Activated CD4-positive, alpha-beta T cell treated with anti-CD3 and anti-CD28 coated beads, Interleukin-2, amount 50 U/mL, for 48 hours (primary cell): ENCODE data around the gene SEMA3G.
A peak's percentile ranks its signal among the peaks of the same experiment; 100 is the strongest.

Source experiments
- DNase-seq, 2 experiments: peaks; one replicate each; pipeline ENCODE4 v3.0.0-alpha.2; 2020

SEMA3G gene

DNA sequence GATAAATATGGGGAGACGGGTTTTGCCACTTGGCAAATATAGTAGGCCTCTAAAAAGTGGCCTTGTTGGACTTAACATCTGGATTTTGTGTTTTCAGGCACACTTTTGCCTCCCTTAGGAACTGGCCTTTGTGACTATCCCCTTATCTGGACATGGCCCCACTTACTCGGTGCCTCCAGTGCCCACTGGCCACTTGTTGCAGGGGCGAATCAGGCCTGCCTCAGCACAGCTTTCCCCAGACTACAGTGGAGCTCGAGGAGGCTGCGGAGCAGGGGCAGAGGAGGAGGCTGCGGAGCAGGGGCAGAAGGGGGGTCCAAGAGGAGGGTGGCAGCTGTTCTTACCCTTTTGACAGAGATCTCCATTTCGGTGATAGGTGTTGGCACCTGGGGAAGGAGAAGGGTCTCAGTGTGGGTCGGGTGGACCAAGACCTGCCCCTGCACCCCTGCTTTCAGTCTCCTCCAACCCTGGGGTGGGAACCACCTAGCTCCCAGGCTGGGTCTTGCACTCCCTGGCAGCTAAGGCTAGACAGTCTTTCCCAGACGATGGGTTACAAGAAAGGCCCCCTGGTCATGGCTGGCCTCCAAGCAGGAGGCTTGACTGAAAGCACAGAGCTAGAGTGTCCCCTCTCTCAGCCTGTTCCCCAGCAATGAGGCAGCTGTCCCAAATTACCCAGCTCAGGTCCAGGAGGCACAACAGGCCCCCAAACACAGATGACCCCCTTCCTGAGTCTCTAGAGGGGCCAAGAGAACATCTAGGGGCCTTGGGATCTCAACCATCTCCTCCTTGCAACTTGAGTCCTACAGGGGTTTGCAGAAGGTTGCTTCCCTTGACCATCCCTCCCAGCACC, 6.1 kb downstream of the SEMA3G start:
- DNase-seq = no peak

DNA sequence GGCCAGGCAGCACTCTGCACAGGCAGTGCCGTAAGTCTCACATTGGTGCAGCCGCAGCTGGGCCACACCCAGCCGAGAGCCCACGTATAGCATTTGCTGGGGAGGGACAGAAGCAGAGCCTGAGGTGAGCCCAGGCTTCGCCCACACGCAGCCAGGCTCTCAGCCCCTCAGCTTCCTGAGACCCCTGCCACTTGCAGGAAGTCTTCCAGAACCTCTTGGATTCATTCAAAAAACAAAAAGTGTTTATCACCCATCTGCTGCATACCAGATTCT, 6.9 kb downstream of the SEMA3G start:
- no peak for DNase-seq

DNA sequence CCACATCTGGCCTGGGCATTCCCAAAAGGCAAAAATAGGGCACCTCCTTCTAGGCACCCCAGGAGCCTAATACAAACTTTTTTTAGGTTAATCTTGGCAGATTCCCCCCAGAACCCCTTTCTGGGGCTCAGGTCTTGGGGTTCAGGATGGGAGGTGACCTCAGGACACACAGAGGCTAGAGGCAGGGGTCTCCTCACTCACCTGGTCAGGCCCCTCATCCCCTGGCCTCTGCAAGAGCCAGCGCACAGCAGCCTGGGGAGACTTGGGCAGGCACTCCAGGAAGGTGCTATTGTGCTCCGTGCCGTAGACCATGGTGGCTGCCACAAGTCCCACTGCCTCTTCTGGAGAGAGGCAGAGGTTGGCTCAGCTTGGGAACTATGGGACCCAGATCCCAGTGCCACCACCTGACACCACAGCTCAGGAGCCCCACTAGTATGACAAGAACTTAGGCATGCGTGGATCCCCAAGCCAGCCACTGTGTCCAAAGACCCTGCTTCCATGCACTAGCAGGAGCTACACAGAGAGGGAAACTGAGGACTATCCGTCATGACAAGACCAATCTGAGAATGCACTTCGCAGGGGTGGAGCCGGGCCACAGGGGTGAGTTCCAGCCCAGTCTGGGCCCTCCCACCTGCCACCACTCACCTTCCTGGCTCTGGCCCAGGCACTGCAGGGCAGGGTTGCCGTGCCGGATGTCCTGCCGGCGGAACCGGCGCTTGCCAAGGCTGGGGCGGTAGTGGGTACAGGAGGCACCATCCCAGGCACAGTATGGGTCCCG, 7.4 kb downstream of the SEMA3G start:
- no peak for DNase-seq

DNA sequence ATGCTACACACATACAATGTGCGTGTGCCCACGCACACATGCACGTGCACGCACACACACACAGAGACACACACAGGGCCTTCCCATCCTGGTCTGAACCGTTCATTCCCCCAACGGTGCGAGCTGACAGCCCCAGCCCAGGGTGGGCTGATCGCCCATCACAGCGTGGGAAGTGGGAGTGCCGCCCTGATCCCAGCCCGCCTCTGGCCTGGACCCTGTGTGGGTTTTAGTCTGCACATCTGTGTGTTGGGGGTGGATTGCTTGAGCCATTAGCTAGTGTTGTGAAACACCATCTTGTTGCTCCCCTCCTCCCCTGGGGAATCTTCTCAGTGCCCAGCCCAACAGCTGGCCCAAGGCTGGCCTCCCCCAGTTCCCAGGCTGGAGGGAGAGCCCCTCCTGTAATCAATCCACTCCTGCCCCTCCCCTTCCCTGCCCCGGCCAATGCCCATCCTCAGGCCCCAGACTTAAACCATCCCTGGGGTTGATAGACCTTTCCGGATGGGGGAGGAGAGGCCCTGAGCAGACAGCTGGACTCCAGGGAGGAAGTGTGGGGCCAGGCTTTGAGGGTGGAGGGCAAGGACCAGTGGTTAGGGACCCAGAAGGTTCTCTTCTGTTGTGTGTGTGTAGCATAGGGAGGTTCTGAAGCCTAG, 8.3 kb downstream of the SEMA3G start:
- no peak for DNase-seq

DNA sequence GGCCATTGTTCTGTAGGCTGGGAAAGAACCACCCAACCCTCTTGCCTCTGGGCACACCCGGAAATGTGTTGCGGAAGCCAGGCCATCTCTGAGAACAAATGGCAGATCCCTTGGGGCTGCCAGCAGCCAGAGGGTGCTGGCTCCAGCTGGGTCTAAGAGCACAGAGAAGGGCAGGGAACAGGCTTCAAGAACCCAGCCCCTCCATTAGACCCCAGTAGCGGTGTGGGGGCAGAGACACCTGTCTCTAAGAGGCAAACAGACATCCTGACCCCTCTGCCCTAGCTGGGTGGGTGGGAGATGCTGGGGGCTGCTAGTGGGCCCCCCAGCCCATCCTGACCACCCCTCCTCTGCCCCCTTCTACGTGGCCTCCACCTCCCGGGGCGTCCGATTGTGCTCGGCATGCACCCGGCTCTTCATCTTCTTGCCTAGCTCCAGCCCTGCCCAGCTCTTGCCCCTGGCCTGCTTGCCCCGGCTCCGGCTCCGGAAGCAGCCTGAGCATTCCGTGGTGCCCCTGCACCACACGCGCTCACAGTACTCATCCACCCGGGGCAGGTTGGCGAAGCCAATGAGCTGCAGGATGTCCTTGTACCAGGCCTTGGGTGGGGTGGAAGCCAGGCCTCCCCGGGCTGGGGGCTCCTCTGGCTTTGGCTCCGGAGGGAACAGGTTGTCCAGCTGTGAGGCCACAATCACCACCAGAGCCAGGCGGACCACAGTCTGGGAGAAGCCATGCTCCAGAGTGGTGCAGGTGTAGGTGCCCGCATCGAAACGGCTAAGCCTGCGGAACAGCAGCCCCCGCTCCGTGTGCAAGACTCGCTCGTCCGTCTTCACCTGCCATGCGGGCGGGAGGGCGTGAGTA, 9.4 kb downstream of the SEMA3G start:
- DNase-seq = no peak

DNA sequence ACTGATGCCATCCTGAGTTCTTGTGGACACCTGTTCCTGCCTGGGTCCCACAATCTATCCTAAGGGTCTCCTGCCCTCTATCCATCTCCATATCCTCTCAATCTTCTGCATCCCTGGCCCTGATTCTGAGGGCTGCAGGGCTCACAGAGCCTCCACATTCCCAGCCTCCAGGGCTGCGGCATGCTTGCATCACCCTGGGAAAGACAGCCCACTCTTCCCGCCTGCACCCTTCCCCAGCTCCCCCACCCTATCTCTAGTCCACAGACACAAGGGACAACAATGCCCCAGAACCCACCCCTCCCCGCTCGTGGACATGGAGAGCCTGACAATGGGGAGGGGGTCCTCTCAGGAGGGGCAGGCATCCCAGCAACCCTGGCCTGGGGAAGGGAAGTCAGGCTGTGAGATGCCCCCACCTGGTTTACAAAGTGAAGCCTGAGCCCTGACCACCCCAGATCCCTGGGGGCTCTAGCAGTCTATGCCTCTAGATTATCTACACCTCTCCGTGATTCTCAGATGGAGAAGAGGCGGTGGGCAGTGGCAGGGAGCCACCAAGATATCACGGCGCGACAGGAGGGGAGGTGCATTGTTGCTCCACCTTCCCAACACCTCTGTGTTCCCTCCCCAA, 10.3 kb downstream of the SEMA3G start:
- DNase-seq = no peak

DNA sequence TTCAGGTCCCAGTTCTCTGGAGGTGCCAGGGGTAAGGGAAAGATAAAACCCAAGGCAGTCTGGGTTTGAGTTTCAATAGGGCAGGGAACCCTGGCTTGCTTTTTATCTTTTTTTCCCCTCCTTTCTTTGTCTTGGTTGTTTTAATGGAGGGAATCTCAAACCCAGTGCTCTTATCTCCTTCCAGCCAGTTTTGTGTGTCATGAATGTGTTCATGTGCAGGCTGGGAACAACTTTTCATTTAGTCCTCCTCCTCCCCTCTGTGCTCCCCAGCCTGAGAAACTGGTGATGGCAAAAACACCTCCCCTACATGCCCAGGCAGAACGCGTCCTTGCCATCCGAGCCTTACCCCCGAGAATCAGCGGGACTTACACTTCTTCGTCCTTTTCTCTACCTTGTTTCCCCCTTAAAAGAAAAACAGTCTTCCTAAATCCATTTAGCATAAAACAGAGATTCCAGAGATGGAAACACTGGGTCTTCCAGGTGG, 10.9 kb downstream of the SEMA3G start:
- DNase-seq = no peak

DNA sequence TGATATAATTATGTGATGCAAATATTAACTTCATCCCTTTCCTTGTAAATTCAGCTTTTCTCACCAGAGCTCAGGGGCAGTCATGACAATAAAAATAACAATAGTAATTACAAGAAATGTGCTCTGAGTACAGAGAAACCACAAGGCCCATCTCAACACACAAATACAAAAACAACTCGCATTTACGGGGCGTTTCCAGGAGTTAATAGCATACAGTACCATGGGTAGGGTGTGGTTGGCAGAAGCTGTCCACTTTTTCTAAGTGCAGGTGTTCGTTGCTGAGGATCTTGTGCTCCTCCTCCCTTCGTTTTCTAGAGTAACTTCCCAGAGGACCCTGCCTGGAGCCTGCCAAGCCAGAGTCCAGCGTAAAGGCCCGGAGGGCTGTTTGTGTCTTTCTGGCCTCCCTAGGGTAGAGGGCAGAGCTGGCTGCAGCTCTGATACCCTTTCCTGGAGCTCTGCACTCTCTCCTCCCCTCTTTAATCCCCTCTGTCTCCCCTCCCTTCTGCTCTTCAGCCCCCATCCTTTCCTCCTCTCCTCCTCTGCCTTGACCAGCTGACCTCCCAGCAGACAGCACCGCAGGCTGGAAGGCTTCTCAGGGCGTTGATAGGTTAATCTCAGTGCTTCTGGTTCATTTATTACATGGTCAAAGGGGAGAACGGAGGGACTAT, 11.4 kb downstream of the SEMA3G start:
- DNase-seq = no peak

DNA sequence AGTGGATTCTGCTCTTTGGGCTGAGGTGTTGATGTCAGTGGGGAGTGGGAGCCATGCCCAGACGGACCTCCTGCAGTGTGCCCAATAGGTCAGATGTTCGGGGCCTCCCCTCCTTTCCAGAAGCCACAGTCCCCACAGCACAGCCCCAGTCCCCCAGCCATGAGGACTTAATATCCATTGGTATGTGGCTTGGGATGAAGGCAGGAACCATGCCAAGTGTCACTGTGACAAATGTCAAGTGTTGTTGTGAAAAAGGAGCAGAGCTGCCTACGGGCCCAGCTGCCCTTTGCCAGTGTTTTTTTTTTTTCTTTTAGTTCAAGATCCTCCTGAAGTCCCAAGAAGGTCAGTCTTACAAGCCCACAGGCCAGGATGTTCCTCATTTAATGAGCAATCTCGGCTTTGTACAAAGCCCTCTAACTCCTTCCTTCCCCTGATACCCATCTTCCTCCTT, 12.2 kb downstream of the SEMA3G start:
- DNase-seq = no peak

DNA sequence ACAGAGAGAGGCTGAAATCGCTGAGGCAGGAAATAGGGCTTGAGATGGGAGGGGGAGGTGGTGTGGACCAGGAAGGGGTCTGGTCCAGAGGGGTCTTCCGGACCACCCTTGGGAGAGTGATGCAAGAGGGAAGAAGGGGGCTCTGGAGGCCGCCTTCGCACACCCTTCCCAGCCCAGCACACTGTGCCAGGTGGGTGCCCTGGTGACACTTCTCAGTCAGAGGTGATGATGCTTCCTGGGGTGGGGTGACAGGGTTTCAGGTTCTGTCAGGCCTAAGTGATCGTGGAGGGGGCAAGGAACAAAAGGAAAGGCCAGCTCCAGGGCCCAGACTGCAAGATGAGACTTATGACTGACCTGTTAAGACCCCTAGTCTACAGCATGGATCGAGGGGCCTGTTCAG, 12.7 kb downstream of the SEMA3G start:
- no peak for DNase-seq

DNA sequence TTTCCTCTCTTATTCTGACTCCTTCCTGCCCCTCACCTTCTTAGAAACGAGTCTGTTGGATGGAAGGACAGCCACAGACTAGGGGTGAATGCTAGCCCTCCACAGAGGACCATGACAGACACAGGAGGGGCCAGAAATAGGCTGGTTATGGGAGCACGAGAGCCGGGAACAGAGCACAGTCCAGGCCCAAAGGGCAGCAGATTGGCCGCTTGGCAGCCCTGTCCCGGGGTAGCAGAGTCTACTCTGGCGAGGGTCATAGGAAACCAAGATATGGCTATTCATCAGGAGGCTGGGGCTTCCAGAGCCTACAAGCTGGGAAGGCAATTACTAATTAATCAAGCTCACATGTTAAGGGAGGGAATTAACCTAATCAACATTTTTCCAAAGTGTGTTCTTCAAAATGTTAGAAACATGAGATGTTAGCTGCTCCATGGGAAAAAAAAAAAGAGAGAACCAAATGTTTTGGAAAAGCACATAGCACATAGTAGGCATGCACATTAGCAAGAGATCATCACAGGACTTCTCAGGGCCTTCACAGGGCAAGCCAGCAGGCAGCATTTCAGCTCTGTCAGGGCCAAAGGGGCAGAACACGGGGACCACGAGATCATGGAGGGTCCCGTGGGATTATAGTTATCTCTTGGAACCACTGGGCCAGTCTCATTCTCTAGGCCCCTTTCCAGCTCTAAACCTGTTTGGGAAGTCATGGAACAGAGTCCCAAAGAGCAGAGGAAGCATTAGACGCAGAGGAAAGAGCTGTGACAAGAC, 13.3 kb downstream of the SEMA3G start:
- DNase-seq = no peak

DNA sequence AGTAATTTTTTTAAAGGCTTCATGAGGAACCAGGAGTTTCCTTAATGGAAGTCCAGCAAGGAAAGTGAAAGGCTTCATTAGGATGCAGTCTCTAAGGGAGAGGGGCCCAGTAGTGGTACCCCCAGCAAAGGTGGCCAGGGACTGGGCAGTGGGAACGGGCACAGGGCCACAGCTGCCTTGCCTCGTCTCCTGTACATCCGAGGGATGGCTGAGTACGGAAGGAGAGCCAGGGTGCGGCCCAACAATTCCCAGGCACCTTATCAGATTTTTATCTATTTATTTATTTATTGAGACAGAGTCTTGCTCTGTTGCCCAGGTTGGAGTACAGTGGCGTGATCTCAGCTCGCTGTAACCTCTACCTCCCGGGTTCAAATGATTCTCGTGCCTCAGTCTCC, 14.5 kb downstream of the SEMA3G start:
- no peak for DNase-seq

DNA sequence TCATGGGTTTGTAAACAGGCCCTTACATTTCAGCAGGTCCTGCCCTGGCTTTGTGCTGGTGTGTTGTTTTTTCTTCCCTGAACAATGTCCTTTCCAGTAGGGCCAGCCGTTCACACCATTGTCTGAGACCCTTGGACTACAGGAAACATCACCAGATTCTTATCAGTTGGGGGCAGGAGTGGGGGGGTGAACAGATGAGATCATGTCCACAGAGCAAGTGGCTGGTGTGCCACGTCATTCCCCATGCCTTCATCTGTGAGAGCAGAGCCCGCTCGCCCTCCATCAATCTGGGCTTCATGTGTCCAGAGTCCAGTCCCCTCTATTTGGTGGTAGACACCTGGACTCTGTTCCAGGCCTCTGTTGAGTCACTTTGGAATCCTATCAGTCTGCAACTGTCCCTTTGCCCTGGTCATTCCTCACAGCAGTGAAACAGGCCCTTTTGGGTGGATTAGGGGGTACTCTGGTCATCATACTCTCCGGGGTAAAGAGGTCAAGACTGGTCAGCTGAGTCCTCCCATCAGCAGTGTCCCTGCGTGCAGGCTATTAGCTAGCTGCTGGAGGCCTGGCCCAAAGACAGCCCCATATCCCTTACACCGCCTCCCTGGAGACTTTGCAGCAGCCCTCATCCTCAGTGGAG, 15.0 kb downstream of the SEMA3G start:
- DNase-seq = no peak

DNA sequence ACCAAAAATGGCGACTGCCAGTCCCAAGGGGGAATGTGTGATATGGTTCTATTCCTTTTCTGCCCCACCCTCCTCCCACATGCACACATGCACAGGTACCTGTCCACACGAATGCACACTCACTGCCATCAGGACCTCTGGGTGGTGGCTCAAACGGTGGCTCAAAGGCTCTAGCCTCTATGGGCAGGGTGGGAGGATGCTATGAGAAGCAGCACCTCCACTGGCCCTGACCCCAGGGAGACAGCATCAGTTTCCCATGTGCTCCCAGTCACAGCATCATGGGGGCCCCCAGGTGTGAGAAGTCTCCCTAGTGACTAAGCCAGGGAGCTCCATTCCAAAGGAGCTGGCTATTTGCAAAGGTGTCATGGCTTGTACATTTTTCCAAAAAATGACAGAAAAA, 15.9 kb downstream of the SEMA3G start:
- no peak for DNase-seq

DNA sequence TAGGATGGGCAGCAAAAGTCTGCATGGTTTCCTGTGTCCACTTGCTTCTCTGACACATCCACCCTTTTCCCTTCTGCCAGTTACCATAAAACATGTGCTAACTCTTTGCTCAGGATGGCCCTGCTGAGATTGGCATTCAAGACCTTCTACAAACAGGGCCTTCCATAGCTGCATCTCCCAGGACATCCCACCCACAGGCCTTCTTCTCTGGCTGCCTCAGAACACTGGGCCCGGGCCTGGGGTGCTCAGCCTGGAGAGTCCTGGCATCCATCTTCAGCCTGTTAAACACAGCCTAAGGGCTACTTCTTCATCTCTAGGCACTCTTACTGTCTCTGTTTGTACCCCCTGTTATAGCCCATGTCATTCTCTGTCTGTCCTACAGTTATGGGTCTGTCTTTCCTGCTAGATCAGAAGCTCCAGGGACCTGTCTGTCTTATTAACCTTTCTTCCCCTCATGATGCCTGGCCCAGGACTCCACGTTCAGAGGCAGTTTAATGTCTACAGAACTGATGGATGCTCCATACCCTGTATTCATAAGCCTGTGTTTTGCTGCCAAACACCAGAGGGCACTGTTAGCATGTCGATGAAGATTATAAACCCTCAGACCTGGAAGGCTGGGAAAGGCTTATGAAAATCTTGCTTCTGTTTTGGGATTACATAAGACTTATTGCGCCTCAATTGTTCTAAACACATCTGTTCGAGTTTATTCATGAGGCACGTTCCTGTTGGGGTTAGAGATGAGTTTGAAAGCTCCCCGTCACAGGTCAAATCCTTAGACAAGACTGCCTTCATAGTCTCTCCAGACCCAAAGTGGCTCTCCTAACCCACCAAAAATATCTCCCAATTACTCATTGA, 16.5 kb downstream of the SEMA3G start:
- DNase-seq = peak; percentile 36 to 49

DNA sequence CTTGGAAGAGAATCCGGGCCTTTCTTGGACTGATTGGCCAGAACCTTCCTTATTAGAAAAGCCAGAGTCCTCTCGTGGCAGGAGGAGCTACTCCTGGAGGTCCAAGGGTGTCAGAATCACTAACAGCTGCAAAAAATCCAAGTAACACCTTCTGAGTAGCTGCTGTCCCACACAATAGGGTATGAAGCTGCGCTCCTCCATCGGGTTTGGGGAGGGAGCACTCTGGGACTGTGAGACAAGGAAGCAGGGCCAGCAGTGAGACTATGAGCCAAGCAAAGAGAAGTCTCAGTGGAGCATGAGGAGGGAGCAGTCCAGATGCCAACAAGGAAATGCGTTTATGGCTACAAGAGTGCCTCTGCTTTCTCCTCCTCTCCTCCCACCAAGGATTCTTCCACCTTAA, 21.7 kb downstream of the SEMA3G start:
- no peak for DNase-seq

DNA sequence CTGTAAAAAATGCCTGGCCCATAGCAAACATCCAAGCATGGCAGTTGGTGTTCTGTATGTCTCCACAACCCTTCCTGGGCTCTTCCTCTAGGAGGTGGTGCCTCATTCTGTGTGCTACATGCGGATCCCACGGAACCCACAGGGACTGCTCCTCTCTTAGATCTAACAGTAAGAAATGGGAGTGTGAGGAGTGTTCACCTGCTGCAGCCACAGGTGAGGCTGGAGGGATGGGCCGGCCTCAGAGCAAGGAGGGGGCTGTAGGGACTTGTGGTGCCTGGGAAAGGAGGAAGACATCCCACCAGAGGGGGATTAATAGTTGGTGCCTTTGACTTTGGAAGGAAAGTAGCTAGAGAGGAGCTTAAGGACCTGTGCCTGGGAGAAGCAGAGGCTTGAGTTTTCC, 22.2 kb downstream of the SEMA3G start:
- no peak for DNase-seq

DNA sequence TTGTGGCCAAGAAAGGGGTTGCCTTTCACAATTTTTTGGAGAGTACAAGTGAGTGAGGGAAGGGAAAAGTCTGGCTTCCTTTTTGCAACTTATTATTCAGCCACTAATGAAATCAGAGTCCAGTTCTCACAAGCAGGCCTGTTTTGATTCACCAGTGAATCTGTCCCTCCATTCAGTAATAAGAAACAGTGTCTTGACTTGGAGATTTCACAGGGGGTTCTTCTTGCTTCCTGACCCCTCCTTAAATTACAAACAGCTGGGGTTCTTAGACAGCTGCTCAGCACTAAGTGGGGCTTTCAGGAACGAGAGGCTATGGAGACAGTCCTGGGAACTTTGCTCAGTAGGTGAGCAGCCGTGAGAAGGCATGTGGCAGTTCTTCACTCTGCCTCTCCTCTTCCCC, 24.5 kb downstream of the SEMA3G start:
- DNase-seq = no peak

DNA sequence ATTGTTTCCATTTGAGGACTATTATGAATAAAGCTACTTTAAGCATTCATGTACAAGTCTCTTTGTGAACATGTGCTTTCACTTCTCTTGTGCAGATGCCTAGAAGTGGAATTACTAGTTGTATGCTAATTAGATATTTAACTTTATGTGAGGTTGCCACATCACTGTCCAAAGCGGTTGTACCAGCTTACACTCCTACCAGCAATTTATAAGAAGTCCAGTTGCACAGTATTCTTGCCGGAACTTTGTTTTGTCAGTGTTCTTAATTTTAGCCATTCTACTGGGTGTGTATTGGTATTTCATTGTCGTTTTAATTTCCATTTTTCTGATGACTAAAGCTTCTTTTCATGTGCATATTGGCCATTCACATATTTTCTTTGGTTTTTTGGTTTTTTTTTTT, 29.1 kb downstream of the SEMA3G start:
- DNase-seq = no peak

DNA sequence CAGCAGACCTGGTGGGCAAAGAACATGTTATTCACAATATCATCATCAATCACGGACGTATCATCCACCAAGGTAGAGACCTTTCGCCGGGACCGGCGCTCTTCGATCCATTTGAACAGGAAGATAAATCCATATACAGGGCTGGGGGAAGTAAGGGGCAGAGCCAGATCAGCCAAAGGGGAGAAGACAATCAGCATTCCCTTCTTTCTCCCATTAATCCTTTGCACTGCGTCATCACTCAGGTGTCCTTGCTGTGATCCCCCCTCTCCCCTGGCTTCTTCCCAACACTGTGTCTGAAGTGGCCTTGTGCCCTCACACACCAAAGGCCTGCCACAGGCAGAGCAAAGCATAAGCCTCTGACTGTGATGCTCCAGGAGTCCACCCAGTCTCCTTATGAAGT, 36.4 kb downstream of the SEMA3G start:
- DNase-seq = no peak
